BLaER1 treated with 17β-estradiol and CSF1 and Interleukin-3, amounts not matched to agents 10 nM and 100 nM (cell line): ENCODE measurements around the gene EPB41L4A.
A peak's percentile ranks its signal among the peaks of the same experiment; 100 is the strongest.

ENCODE experiments used
- H3K27ac ChIP-seq, 11 experiments: shearing (Covaris generic); formaldehyde crosslinking; 2 replicates each; pipeline ENCODE4 v1.8.1; 2022
- H3K27me3 ChIP-seq, 11 experiments: shearing (Covaris generic); formaldehyde crosslinking; 2 replicates each; pipeline ENCODE4 v1.8.1; 2022
- H3K36me3 ChIP-seq, 11 experiments: shearing (Covaris generic); formaldehyde crosslinking; 2 replicates each; pipeline ENCODE4 v1.8.1; 2022
- H3K4me1 ChIP-seq, 10 experiments: shearing (Covaris generic); formaldehyde crosslinking; 2 replicates each; pipeline ENCODE4 v1.8.1; 2022
- H3K4me2 ChIP-seq, 11 experiments: shearing (Covaris generic); formaldehyde crosslinking; 2 replicates each; pipeline ENCODE4 v1.8.1; 2022
- H3K4me3 ChIP-seq, 10 experiments: shearing (Covaris generic); formaldehyde crosslinking; 2 replicates each; pipeline ENCODE4 v1.8.1; 2022
- H3K9ac ChIP-seq, 11 experiments: shearing (Covaris generic); formaldehyde crosslinking; 2 replicates each; pipeline ENCODE4 v1.8.1; 2022
- H3K9me3 ChIP-seq, 11 experiments: shearing (Covaris generic); formaldehyde crosslinking; replicated peaks in 1 of 11; 2 replicates each; pipeline ENCODE4 v1.8.1; 2022
- H4K20me1 ChIP-seq, 11 experiments: shearing (Covaris generic); formaldehyde crosslinking; 2 replicates each; pipeline ENCODE4 v1.8.1; 2022
- Cebpa-rat ChIP-seq, 11 experiments: shearing (Covaris generic); IDR thresholded peaks; 2 replicates each; pipeline ENCODE4 v1.8.1; 2022

The EPB41L4A gene

GRCh38 chr5:112202694-112203093 is 216.4 kb downstream of the EPB41L4A start:
- TF ChIP-seq Cebpa-rat (IDR thresholded peaks at IDR 0.05) = no peak
- Histone ChIP-seq H4K20me1 (no peaks in the 10 kb centered on the region), H3K27me3 (no peaks in the 10 kb centered on the region)

GRCh38 chr5:112201141-112201540 is 217.9 kb downstream of the EPB41L4A start:
- no peaks in the 10 kb centered on the region for H4K20me1 ChIP-seq
- H3K27ac ChIP-seq = no peak overlapping the region
- H3K36me3 ChIP-seq = no peaks in the 10 kb centered on the region
- H3K9me3 ChIP-seq = no peaks in the 10 kb centered on the region
- H3K9ac ChIP-seq = no peak overlapping the region
- H3K4me3 ChIP-seq = no peak overlapping the region
- peaks cover 7 to 35% (median 26%) of the 10 kb centered on the region in 10 experiments; a peak in 18 of 20 replicates for H3K4me1 ChIP-seq
- no peak overlapping the region for H3K4me2 ChIP-seq
- no peak for TF ChIP-seq Cebpa-rat (IDR thresholded peaks at IDR 0.05)
- no peaks in the 10 kb centered on the region for H3K27me3 ChIP-seq

More at GRCh38 chr5:112202694-112203093, 216.4 kb downstream of the EPB41L4A start:
- peak overlapping the region in 9 of 11 experiments; percentile 13 to 45 (median 37); a peak in 12 of 22 replicates for H3K4me2 ChIP-seq
- no peak overlapping the region for H3K27ac ChIP-seq
- H3K4me3 ChIP-seq = no peak overlapping the region
- no peaks in the 10 kb centered on the region for H3K36me3 ChIP-seq
- H3K9ac ChIP-seq = no peak overlapping the region
- peaks cover 7 to 35% (median 26%) of the 10 kb centered on the region in 10 experiments; a peak in 18 of 20 replicates for H3K4me1 ChIP-seq
- no peaks in the 10 kb centered on the region for H3K9me3 ChIP-seq

GRCh38 chr5:112200131-112200530 is 218.9 kb downstream of the EPB41L4A start:
- no peaks in the 10 kb centered on the region for H3K36me3 ChIP-seq
- no peak for TF ChIP-seq Cebpa-rat (IDR thresholded peaks at IDR 0.05)
- peaks cover 7 to 29% (median 20%) of the 10 kb centered on the region in 10 experiments; a peak in 18 of 20 replicates for H3K4me1 ChIP-seq
- H3K4me2 ChIP-seq = peak overlapping the region; percentile 3 to 51 (median 15); a peak in 9 of 22 replicates
- H3K9ac ChIP-seq = no peak overlapping the region
- H4K20me1 ChIP-seq = no peaks in the 10 kb centered on the region
- H3K4me3 ChIP-seq = no peak overlapping the region
- H3K27me3 ChIP-seq = no peaks in the 10 kb centered on the region
- H3K9me3 ChIP-seq = no peaks in the 10 kb centered on the region
- peak overlapping the region in 1 of 11 experiments; percentile 15; a peak in 1 of 22 replicates for H3K27ac ChIP-seq

GRCh38 chr5:112196584-112196983 is 222.5 kb downstream of the EPB41L4A start:
- Histone ChIP-seq H3K27me3 (no peaks in the 10 kb centered on the region), H3K9me3 (no peaks in the 10 kb centered on the region), H3K9ac (no peak overlapping the region), H3K36me3 (no peaks in the 10 kb centered on the region), H4K20me1 (no peaks in the 10 kb centered on the region), H3K4me3 (no peak overlapping the region), H3K27ac (no peak overlapping the region), H3K4me1 (peaks cover 6 to 10% (median 8%) of the 10 kb centered on the region in 10 experiments; a peak in 18 of 20 replicates), H3K4me2 (no peak overlapping the region)
- no peak for TF ChIP-seq Cebpa-rat (IDR thresholded peaks at IDR 0.05)

- Histone ChIP-seq H3K4me3 (no peak overlapping the region), H3K27me3 (no peaks in the 10 kb centered on the region), H3K9ac (no peak overlapping the region), H3K36me3 (no peaks in the 10 kb centered on the region), H3K4me2 (no peak overlapping the region), H3K4me1 (peaks cover 6 to 10% (median 8%) of the 10 kb centered on the region in 10 experiments; a peak in 18 of 20 replicates), H3K9me3 (no peaks in the 10 kb centered on the region), H4K20me1 (no peaks in the 10 kb centered on the region), H3K27ac (no peak overlapping the region)
- TF ChIP-seq Cebpa-rat (IDR thresholded peaks at IDR 0.05) = no peak
Observed at GRCh38 chr5:112195924-112196323, 223.2 kb downstream of the EPB41L4A start.

DNA sequence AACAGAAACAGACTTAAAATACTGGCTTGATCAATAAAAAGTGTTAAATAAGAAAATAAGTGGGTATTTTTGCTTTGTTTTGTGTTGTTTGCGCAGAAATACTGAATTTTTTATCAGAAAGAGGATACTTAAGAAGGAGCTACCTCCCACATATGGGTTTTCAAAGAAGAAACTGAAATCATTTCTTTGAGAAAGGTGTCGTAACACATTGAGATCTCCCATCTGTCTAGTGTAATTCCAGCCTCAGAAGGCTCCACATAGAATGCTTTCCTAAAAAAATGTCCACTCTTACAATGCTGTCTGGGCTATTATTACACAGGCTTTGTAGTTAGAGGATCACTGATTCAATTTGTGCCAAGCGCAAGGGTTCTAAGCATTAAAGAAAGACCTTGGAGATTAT is 226.2 kb downstream of the EPB41L4A start:
- Histone ChIP-seq H3K4me1 (peaks cover 0 to 14% (median 0%) of the 10 kb centered on the region in 10 experiments; a peak in 6 of 20 replicates), H4K20me1 (no peaks in the 10 kb centered on the region), H3K36me3 (no peaks in the 10 kb centered on the region), H3K4me3 (no peak overlapping the region), H3K27ac (no peak overlapping the region), H3K4me2 (no peak overlapping the region), H3K9ac (no peak overlapping the region), H3K27me3 (no peaks in the 10 kb centered on the region), H3K9me3 (no peaks in the 10 kb centered on the region)
- TF ChIP-seq Cebpa-rat (IDR thresholded peaks at IDR 0.05) = no peak

DNA sequence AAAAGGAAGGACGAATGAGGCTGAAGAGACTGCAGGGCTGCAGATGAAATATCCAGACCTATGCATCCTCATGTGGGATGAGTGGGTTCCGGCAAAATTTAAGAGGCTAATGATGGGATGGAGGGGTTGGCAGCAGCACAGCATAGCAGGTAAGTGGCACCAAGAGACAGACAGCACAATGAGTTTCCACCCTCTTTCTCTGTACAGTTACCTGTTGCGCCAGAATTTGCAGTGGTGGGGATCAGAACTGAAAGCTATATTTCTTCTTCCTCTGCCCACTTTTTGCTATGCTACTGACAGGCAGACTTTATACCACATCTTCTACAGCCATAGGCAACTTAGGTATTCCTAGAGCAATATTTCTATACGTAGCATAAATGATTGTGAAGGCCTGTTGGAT is 227.0 kb downstream of the EPB41L4A start:
- no peaks in the 10 kb centered on the region for H3K27me3 ChIP-seq
- no peak overlapping the region for H3K9ac ChIP-seq

GRCh38 chr5:112189391-112189790 is 229.7 kb downstream of the EPB41L4A start:
- TF ChIP-seq Cebpa-rat (IDR thresholded peaks at IDR 0.05) = no peak
- Histone ChIP-seq H3K4me1 (peaks cover 0 to 14% (median 0%) of the 10 kb centered on the region in 10 experiments; a peak in 6 of 20 replicates), H3K36me3 (no peaks in the 10 kb centered on the region), H3K27me3 (no peaks in the 10 kb centered on the region), H3K9ac (no peak overlapping the region), H3K4me3 (no peak overlapping the region), H4K20me1 (no peaks in the 10 kb centered on the region), H3K4me2 (peak overlapping the region in 3 of 11 experiments; percentile 14 to 32 (median 19); a peak in 4 of 22 replicates), H3K9me3 (no peaks in the 10 kb centered on the region), H3K27ac (no peak overlapping the region)

More for the DNA sequence above, 227.0 kb downstream of the EPB41L4A start:
- no peaks in the 10 kb centered on the region for H3K9me3 ChIP-seq
- H3K4me1 ChIP-seq = peaks cover 0 to 14% (median 0%) of the 10 kb centered on the region in 10 experiments; a peak in 6 of 20 replicates
- no peak overlapping the region for H3K4me2 ChIP-seq
- no peak for TF ChIP-seq Cebpa-rat (IDR thresholded peaks at IDR 0.05)
- H3K27ac ChIP-seq = no peak overlapping the region
- H3K36me3 ChIP-seq = no peaks in the 10 kb centered on the region
- no peaks in the 10 kb centered on the region for H4K20me1 ChIP-seq
- no peak overlapping the region for H3K4me3 ChIP-seq

GRCh38 chr5:112186401-112186990 is 232.6 kb downstream of the EPB41L4A start:
- Histone ChIP-seq H4K20me1 (no peaks in the 10 kb centered on the region), H3K4me2 (no peak overlapping the region), H3K9me3 (no peaks in the 10 kb centered on the region), H3K9ac (no peak overlapping the region), H3K27me3 (no peaks in the 10 kb centered on the region), H3K4me3 (no peak overlapping the region), H3K36me3 (no peaks in the 10 kb centered on the region), H3K4me1 (peaks cover 0 to 14% (median 0%) of the 10 kb centered on the region in 10 experiments; a peak in 6 of 20 replicates), H3K27ac (no peak overlapping the region)
- TF ChIP-seq Cebpa-rat (IDR thresholded peaks at IDR 0.05) = no peak

DNA sequence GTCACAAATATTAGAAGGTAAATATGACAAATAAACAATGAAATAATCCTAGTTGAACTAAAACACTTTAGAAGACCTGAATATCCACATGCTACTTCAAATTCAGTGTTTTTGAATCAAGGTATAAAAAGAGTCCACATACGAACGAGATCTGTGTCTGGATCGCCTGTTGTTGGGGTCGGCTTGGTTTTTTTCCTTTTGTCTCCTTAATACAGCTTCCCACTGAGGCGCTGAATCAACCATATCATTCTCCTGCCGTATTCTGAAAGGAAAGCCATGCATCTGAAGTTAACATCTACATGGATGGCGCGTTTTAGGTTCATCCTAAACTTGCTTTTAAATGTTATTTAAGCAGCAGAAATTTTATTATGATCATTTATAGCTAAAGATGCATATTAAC is 235.2 kb downstream of the EPB41L4A start:
- Histone ChIP-seq H3K4me1 (peaks cover 0 to 4% (median 0%) of the 10 kb centered on the region in 10 experiments; a peak in 3 of 20 replicates), H3K27me3 (no peaks in the 10 kb centered on the region), H3K9ac (no peak overlapping the region), H3K9me3 (no peaks in the 10 kb centered on the region), H3K27ac (no peak overlapping the region), H4K20me1 (no peaks in the 10 kb centered on the region), H3K36me3 (no peaks in the 10 kb centered on the region), H3K4me3 (no peak overlapping the region), H3K4me2 (no peak overlapping the region)
- no peak for TF ChIP-seq Cebpa-rat (IDR thresholded peaks at IDR 0.05)
